ENCODE results near the gene WDR74. TPM values are rescaled to one million over a fixed set of nuclear protein-coding genes. Genes with fewer than 3 reads are reported as not detected.
A peak's percentile ranks its signal among the peaks of the same experiment; 100 is the strongest.

The WDR74 gene
- total and polyA plus RNA-seq, 2 of the 13 experiments (the other 11 are each of a cell fraction or from before 2014, with no cell fraction given) = 77.0 to 83.3 TPM

- TF ChIP-seq TEF (CRISPR knock-in tag; IDR thresholded peaks at IDR 0.05) (0 out of 2 replicates have a peak, but pooled peaks have one; percentile 26), TFDP2 (CRISPR knock-in tag; IDR thresholded peaks at IDR 0.05) (peak; percentile 99), ZBTB43 (CRISPR knock-in tag; conservative IDR thresholded peaks at IDR 0.05) (peak; percentile 95), IRF1 (CRISPR knock-in tag; IDR thresholded peaks at IDR 0.05; ENCODE audit: low read depth) (no peak), ZNF598 (CRISPR knock-in tag; IDR thresholded peaks at IDR 0.05; ENCODE audit: borderline replicate concordance) (peak; percentile 79; the same call in 1 of the 2 replicates), ZNF253 (CRISPR knock-in tag; IDR thresholded peaks at IDR 0.05; ENCODE audit: borderline replicate concordance) (peak; percentile 82; the same call in 1 of the 2 replicates), MYNN (CRISPR knock-in tag; IDR thresholded peaks at IDR 0.05; ENCODE audit: low read depth) (no peak), ZNF230 (CRISPR knock-in tag; IDR thresholded peaks at IDR 0.05) (0 out of 2 replicates have a peak, but pooled peaks have one; percentile 35), ZNF737 (CRISPR knock-in tag; IDR thresholded peaks at IDR 0.05; ENCODE audit: borderline replicate concordance) (peak; percentile 41; the same call in 1 of the 2 replicates), HHEX (CRISPR knock-in tag; IDR thresholded peaks at IDR 0.05) (no peak), ZNF772 (CRISPR knock-in tag; IDR thresholded peaks at IDR 0.05) (peak; percentile 98), FOXO1 (CRISPR knock-in tag; IDR thresholded peaks at IDR 0.05) (peak; percentile 53; the same call in 1 of the 2 replicates), GTF2F1 (IDR thresholded peaks at IDR 0.05; ENCODE audit: low read length) (peak; percentile 94), ZNF333 (CRISPR knock-in tag; IDR thresholded peaks at IDR 0.05; ENCODE audit: borderline replicate concordance) (peak; percentile 38; the same call in 1 of the 2 replicates), ZNF720 (CRISPR knock-in tag; IDR thresholded peaks at IDR 0.05) (no peak), ZFP37 (CRISPR knock-in tag; IDR thresholded peaks at IDR 0.05; ENCODE audit: borderline replicate concordance) (peak; percentile 97), ZHX2 (IDR thresholded peaks at IDR 0.05; ENCODE audit: low read depth) (0 out of 2 replicates have a peak, but pooled peaks have one; percentile 12), ZHX2 (CRISPR knock-in tag; IDR thresholded peaks at IDR 0.05; ENCODE audit: borderline replicate concordance) (peak; percentile 92)
These were observed 16.4 kb upstream of the WDR74 start (continued) for GRCh38 chr11:62855571-62856332.

Data from HepG2 (cell line).